ENCODE data around the gene SFXN5.

The SFXN5 gene

GRCh38 chr2:72972352-72973136, 99.0 kb downstream of the SFXN5 start:
- Histone ChIP-seq H3K36me3 (ENCODE audit: insufficient read depth, low read length) (no peaks in the 10 kb centered on the region), H3K4me1 (ENCODE audit: insufficient read depth, low read length) (no peaks in the 10 kb centered on the region), H3K9me3 (ENCODE audit: low read length) (no peaks in the 10 kb centered on the region), H3K27ac (ENCODE audit: low read depth, low read length) (no peak overlapping the region), H3K9ac (ENCODE audit: low read length) (no peak overlapping the region), H3K4me3 (ENCODE audit: low read depth in 1 of 2, low read length in 2 of 2) (no peak overlapping the region), H3K27me3 (ENCODE audit: control insufficient read depth in 1 of 2, insufficient read depth in 2 of 2, low read length in 2 of 2) (no peaks in the 10 kb centered on the region)

DNA sequence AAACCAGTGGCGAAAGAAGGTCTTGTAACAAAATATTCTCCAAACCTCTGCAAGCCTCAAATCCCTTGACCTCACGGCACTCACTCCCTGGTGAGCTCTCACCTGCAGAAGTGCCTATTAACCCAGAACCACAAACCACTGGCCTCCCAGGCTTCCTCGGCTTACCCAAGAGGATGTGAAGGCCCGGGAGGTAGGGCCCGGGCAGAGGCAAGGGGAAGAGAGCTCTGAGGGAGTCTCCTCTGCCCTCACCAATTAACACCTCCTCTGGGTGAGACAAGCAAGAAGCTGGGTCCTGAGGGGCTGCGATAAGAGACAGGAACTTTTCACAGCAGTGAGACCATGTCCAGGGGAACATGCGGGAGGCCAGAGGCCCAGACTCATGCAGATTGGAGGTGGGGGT, 100.5 kb downstream of the SFXN5 start:
- no peaks in the 10 kb centered on the region for H3K9me3 ChIP-seq (ENCODE audit: low read length)
- no peak overlapping the region for H3K27ac ChIP-seq (ENCODE audit: low read depth, low read length)
- H3K27me3 ChIP-seq (ENCODE audit: control insufficient read depth in 1 of 2, insufficient read depth in 2 of 2, low read length in 2 of 2), result no peaks in the 10 kb centered on the region
- H3K4me3 ChIP-seq (ENCODE audit: low read depth in 1 of 2, low read length in 2 of 2), result no peak overlapping the region
- H3K9ac ChIP-seq (ENCODE audit: low read length), result no peak overlapping the region
- no peaks in the 10 kb centered on the region for H3K4me1 ChIP-seq (ENCODE audit: insufficient read depth, low read length)
- peaks cover 7% of the 10 kb centered on the region for H3K36me3 ChIP-seq (ENCODE audit: insufficient read depth, low read length)

DNA sequence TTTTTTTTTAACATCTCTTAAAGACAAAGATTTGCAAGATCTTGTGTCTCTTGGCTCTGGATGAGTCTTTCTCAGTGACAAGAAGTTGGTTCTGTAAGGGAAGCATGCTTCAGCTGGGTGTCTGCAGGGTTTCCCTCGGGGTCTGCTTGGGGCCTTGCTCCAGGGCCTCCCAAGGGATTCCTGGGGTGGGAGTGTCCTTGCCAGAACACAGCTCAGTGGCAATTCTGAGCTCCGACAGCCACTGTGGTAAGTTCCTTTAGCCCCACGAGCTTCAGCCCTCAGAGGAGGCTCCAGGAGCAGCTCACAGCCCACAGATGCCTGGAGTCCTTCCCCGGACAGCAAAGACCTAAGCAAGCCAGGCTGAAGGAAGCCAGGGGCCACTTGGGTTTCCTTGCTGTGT, 101.8 kb downstream of the SFXN5 start:
- no peaks in the 10 kb centered on the region for H3K27me3 ChIP-seq (ENCODE audit: control insufficient read depth in 1 of 2, insufficient read depth in 2 of 2, low read length in 2 of 2)
- no peak overlapping the region for H3K27ac ChIP-seq (ENCODE audit: low read depth, low read length)
- peaks cover 7% of the 10 kb centered on the region for H3K36me3 ChIP-seq (ENCODE audit: insufficient read depth, low read length)
- no peak overlapping the region for H3K9ac ChIP-seq (ENCODE audit: low read length)
- no peak overlapping the region for H3K4me3 ChIP-seq (ENCODE audit: low read depth in 1 of 2, low read length in 2 of 2)
- no peaks in the 10 kb centered on the region for H3K9me3 ChIP-seq (ENCODE audit: low read length)
- H3K4me1 ChIP-seq (ENCODE audit: insufficient read depth, low read length), result no peaks in the 10 kb centered on the region

GRCh38 chr2:72968286-72968685, 103.2 kb downstream of the SFXN5 start:
- Histone ChIP-seq H3K9ac (ENCODE audit: low read length) (no peak overlapping the region), H3K9me3 (ENCODE audit: low read length) (no peaks in the 10 kb centered on the region), H3K4me3 (ENCODE audit: low read depth in 1 of 2, low read length in 2 of 2) (no peak overlapping the region), H3K36me3 (ENCODE audit: insufficient read depth, low read length) (peaks cover 7% of the 10 kb centered on the region), H3K27me3 (ENCODE audit: control insufficient read depth in 1 of 2, insufficient read depth in 2 of 2, low read length in 2 of 2) (no peaks in the 10 kb centered on the region), H3K27ac (ENCODE audit: low read depth, low read length) (no peak overlapping the region), H3K4me1 (ENCODE audit: insufficient read depth, low read length) (no peaks in the 10 kb centered on the region)

DNA sequence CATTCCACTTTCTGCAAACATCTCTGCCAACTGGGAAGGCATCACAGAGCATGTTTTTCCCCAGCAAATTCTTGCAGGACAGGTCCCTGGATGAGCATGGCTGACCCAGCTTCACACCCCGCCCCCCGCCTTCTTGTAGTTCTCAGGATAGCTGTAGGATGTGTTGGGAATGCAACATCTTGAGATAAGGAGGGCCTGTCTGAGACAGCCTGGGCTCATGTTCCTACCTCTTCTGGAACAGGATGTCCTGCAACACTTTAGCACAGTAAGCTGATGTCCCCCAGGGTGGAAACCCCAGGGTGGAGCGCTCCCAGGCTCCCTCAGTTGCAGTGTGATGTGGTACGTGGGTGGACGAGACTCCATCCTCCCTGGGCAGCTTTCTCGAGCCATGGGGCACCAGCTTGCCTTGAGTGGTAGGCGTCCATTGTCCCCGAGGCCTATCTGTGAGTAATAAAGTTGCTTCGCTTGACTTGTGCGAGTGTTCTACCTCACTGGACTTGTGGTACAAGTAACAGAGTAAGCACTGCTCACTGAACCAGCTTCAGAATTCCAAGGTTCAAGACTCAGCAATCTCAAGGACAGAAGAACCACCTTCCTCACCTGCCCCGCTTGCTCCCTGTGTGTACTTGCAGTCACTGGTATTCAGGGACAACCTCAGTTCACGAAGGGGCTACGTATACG, 105.6 kb downstream of the SFXN5 start:
- Histone ChIP-seq H3K27ac (ENCODE audit: low read depth, low read length) (no peak overlapping the region), H3K36me3 (ENCODE audit: insufficient read depth, low read length) (peaks cover 7% of the 10 kb centered on the region), H3K4me3 (ENCODE audit: low read depth in 1 of 2, low read length in 2 of 2) (no peak overlapping the region), H3K9me3 (ENCODE audit: low read length) (no peaks in the 10 kb centered on the region), H3K27me3 (ENCODE audit: control insufficient read depth in 1 of 2, insufficient read depth in 2 of 2, low read length in 2 of 2) (no peaks in the 10 kb centered on the region), H3K9ac (ENCODE audit: low read length) (no peak overlapping the region), H3K4me1 (ENCODE audit: insufficient read depth, low read length) (no peaks in the 10 kb centered on the region)

DNA sequence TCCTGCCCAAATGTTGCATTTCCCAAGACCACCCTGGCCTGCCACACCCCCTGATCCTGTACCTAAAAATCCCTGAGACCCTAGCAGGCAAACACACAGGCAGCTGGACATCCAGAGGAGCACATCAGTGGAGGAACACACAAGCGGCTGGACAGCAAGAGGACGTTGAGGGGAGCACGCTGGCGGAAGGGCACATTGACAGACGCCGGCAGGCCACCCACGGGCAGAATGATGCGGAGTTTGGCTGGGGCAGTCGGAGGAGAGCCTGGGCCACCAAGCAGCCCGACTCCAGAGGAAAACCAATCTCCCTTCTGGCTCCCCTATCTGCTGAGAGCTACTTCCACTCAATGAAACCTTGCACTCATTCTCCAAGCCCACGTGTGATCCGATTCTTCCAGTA, 106.5 kb downstream of the SFXN5 start:
- H3K9ac ChIP-seq (ENCODE audit: low read length), result no peak overlapping the region
- H3K36me3 ChIP-seq (ENCODE audit: insufficient read depth, low read length), result peaks cover 7% of the 10 kb centered on the region
- no peaks in the 10 kb centered on the region for H3K9me3 ChIP-seq (ENCODE audit: low read length)
- no peak overlapping the region for H3K27ac ChIP-seq (ENCODE audit: low read depth, low read length)
- no peaks in the 10 kb centered on the region for H3K4me1 ChIP-seq (ENCODE audit: insufficient read depth, low read length)
- no peaks in the 10 kb centered on the region for H3K27me3 ChIP-seq (ENCODE audit: control insufficient read depth in 1 of 2, insufficient read depth in 2 of 2, low read length in 2 of 2)
- no peak overlapping the region for H3K4me3 ChIP-seq (ENCODE audit: low read depth in 1 of 2, low read length in 2 of 2)

- Histone ChIP-seq H3K9ac (ENCODE audit: low read length) (no peak overlapping the region), H3K27ac (ENCODE audit: low read depth, low read length) (no peak overlapping the region), H3K4me1 (ENCODE audit: insufficient read depth, low read length) (no peaks in the 10 kb centered on the region), H3K4me3 (ENCODE audit: low read depth in 1 of 2, low read length in 2 of 2) (no peak overlapping the region), H3K9me3 (ENCODE audit: low read length) (no peaks in the 10 kb centered on the region), H3K36me3 (ENCODE audit: insufficient read depth, low read length) (peaks cover 7% of the 10 kb centered on the region), H3K27me3 (ENCODE audit: control insufficient read depth in 1 of 2, insufficient read depth in 2 of 2, low read length in 2 of 2) (no peaks in the 10 kb centered on the region)
Observed at GRCh38 chr2:72964146-72964525, 107.4 kb downstream of the SFXN5 start.

GRCh38 chr2:72963423-72964145, 107.9 kb downstream of the SFXN5 start:
- H3K36me3 ChIP-seq (ENCODE audit: insufficient read depth, low read length), result peaks cover 7% of the 10 kb centered on the region
- no peak overlapping the region for H3K27ac ChIP-seq (ENCODE audit: low read depth, low read length)
- H3K9ac ChIP-seq (ENCODE audit: low read length), result no peak overlapping the region
- H3K4me3 ChIP-seq (ENCODE audit: low read depth in 1 of 2, low read length in 2 of 2), result no peak overlapping the region
- H3K9me3 ChIP-seq (ENCODE audit: low read length), result no peaks in the 10 kb centered on the region
- H3K4me1 ChIP-seq (ENCODE audit: insufficient read depth, low read length), result no peaks in the 10 kb centered on the region
- H3K27me3 ChIP-seq (ENCODE audit: control insufficient read depth in 1 of 2, insufficient read depth in 2 of 2, low read length in 2 of 2), result no peaks in the 10 kb centered on the region

- Histone ChIP-seq H3K9me3 (ENCODE audit: low read length) (no peaks in the 10 kb centered on the region), H3K4me3 (ENCODE audit: low read depth in 1 of 2, low read length in 2 of 2) (no peak overlapping the region), H3K4me1 (ENCODE audit: insufficient read depth, low read length) (no peaks in the 10 kb centered on the region), H3K36me3 (ENCODE audit: insufficient read depth, low read length) (peaks cover 7% of the 10 kb centered on the region), H3K27ac (ENCODE audit: low read depth, low read length) (no peak overlapping the region), H3K27me3 (ENCODE audit: control insufficient read depth in 1 of 2, insufficient read depth in 2 of 2, low read length in 2 of 2) (no peaks in the 10 kb centered on the region), H3K9ac (ENCODE audit: low read length) (no peak overlapping the region)
Observed at GRCh38 chr2:72962911-72963310, 108.6 kb downstream of the SFXN5 start.

DNA sequence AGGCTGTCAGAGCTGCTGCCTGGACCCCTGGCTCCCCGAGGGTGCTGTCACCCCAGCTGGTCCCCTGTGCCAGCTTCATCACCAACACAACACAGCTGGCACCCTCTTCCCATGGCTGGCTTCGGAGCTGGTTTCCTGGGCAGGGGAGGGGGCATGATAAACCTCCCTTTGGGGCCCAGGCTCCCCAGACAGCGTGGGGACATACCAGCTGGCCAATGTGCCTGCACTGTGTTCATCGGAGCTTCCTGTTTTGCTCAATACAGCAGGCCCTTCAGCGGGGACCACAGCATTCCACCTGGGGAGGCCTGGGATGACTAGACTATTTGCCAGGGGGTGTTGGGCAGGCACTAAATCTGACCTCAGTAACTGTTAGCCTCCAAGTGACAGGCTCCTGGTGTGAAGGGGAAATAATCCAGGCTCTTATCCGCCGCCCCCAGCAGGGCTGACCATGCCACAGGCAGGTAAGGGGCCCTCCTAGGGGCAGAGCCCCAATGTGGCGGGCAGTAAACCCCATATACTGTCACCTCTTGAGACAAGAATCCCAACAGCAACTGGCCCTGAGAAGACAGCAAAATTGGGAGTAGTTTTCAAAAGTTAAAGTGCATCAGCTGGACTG, 109.6 kb downstream of the SFXN5 start:
- Histone ChIP-seq H3K9me3 (ENCODE audit: low read length) (no peaks in the 10 kb centered on the region), H3K9ac (ENCODE audit: low read length) (no peak overlapping the region), H3K4me1 (ENCODE audit: insufficient read depth, low read length) (no peaks in the 10 kb centered on the region), H3K36me3 (ENCODE audit: insufficient read depth, low read length) (peaks cover 7% of the 10 kb centered on the region), H3K27me3 (ENCODE audit: control insufficient read depth in 1 of 2, insufficient read depth in 2 of 2, low read length in 2 of 2) (no peaks in the 10 kb centered on the region), H3K4me3 (ENCODE audit: low read depth in 1 of 2, low read length in 2 of 2) (no peak overlapping the region), H3K27ac (ENCODE audit: low read depth, low read length) (no peak overlapping the region)

GRCh38 chr2:72961036-72961720, 110.3 kb downstream of the SFXN5 start:
- Histone ChIP-seq H3K36me3 (ENCODE audit: insufficient read depth, low read length) (peaks cover 6% of the 10 kb centered on the region), H3K27me3 (ENCODE audit: control insufficient read depth in 1 of 2, insufficient read depth in 2 of 2, low read length in 2 of 2) (no peaks in the 10 kb centered on the region), H3K9me3 (ENCODE audit: low read length) (no peaks in the 10 kb centered on the region), H3K4me1 (ENCODE audit: insufficient read depth, low read length) (no peaks in the 10 kb centered on the region), H3K4me3 (ENCODE audit: low read depth in 1 of 2, low read length in 2 of 2) (no peak overlapping the region), H3K27ac (ENCODE audit: low read depth, low read length) (no peak overlapping the region), H3K9ac (ENCODE audit: low read length) (no peak overlapping the region)
